GM13977 (cell line): ENCODE data around the gene CUEDC2.

ENCODE experiments used
- DNase-seq: peaks from one replicate; pipeline ENCODE4 v3.0.0; 2012; ENCODE audit warnings: low spot score
- in situ Hi-C: fragments of 300-500 bp; cut with MboI; formaldehyde crosslinking; loops from one replicate; pipeline ENCODE4 v1.12.0; 2022; ENCODE audit warnings: low sequenced_read_pairs, low pct_unique_long_range_greater_than_20kb, mixed read lengths, inconsistent platforms; ENCODE audit not compliant: unreplicated experiment
- TF ChIP-seq, protein P1 (sequence below): IDR thresholded peaks from 2 replicates; pipeline ENCODE4 v1.5.1; 2012; ENCODE audit warnings: mild to moderate bottlenecking, control low read depth; ENCODE audit not compliant: insufficient read depth; ENCODE audit errors: extremely low read depth, missing control alignments

The CUEDC2 gene

DNA sequence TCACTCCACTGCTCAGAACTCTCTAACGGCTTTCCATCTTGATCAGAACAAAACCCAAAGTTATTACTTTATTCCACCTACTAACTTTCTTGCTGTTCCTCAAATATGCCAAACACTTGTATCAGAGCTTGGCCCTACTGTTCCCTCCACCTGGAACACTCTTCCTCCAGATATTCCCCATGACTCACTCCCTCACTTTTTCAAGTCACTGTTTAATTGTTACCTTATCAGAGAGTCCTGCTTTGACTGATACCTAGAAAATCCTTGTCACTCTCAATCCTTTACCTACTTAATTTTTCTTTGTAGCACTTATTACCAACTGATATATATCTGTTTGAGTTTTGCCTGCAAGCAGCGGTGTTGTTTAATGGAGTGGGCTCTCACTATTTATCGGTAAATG lies 42.5 kb downstream of the CUEDC2 start:
- in situ Hi-C loops = no loop called here
- TF ChIP-seq, protein P1, sequence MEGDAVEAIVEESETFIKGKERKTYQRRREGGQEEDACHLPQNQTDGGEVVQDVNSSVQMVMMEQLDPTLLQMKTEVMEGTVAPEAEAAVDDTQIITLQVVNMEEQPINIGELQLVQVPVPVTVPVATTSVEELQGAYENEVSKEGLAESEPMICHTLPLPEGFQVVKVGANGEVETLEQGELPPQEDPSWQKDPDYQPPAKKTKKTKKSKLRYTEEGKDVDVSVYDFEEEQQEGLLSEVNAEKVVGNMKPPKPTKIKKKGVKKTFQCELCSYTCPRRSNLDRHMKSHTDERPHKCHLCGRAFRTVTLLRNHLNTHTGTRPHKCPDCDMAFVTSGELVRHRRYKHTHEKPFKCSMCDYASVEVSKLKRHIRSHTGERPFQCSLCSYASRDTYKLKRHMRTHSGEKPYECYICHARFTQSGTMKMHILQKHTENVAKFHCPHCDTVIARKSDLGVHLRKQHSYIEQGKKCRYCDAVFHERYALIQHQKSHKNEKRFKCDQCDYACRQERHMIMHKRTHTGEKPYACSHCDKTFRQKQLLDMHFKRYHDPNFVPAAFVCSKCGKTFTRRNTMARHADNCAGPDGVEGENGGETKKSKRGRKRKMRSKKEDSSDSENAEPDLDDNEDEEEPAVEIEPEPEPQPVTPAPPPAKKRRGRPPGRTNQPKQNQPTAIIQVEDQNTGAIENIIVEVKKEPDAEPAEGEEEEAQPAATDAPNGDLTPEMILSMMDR = no peak
- no peak for DNase-seq

DNA sequence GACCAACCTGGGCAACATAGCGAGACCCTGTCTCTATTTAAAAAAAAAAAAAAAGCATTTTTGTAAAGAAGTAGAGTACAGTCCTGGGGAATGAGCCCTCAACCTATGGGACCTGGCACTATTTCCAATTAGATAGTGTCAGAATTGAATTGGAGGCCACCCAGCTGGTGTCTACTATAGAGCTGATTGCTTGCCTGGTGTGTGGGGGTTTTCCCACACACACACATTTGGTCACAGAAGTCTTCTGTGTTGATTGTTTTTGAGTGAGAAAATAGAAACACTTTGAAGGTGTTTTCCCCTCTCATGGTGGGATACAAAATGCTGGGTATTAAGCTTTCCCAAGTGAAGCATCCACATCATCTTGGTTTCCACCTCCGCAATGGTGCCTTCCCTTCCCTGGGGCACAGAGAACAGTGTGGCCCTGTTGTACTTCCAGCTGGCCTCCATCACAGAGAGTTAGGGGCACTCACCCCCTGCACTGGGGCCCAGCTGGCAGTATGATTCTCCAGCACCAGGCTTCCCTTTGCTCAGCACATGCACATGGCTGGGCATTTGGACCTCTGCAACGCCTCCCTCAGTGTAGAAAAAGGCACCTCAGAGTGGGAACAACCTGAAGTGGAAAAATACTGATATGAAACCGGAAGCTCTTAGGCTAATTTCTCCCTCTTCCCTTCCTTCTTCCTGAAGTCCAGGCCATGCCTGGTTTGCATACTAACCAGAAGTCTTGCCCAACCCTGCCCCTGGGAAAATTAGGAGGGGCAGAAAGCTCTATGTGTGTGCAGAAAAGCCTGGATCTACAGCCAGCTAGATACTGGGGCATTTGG lies 47.6 kb downstream of the CUEDC2 start:
- in situ Hi-C loops = no loop called here
- TF ChIP-seq, protein P1 = no peak
- DNase-seq = no peak

DNA sequence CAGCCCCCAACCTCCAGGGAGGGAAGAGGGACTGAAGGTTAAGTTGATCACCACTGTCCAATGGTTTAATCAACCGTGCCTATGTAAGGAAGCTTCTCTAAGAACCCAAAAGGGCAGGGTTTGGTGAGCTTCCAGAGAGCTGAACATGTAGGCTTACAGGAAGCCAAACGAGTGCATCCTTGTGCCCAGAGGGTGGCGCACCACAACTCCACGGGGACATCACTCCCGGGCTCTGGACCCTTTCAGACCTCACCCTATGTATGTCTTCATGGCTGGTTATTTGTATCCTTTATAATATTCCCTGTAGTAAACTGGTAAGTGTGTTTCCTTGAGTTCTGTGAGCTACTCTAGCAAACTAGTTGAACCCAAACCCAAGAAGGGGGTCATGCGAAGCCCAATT lies 48.3 kb downstream of the CUEDC2 start:
- DNase-seq = no peak
- in situ Hi-C loops = no loop called here
- TF ChIP-seq, protein P1 = peak; percentile 30

DNA sequence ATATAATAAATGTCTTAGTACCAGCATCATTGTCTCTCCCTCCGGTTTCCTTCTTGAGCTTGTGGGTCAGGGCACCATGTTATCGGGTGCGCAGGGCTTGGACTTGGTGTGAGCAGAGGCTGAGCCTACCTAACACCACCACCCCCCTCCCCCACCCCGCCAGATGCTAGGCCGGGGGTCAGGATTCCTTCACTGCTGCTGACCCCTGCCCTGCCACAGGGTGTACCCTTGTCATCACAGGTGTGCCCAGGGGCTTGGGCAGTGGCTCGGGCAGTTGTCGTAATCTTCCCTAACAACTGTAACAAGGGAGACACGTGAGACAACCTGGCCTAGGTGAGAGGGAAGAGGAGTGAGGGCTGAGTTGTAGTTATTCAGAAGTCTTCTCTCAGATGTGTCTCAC lies 49.5 kb downstream of the CUEDC2 start:
- in situ Hi-C loops = no loop called here
- TF ChIP-seq, protein P1 = no peak
- DNase-seq = no peak

DNA sequence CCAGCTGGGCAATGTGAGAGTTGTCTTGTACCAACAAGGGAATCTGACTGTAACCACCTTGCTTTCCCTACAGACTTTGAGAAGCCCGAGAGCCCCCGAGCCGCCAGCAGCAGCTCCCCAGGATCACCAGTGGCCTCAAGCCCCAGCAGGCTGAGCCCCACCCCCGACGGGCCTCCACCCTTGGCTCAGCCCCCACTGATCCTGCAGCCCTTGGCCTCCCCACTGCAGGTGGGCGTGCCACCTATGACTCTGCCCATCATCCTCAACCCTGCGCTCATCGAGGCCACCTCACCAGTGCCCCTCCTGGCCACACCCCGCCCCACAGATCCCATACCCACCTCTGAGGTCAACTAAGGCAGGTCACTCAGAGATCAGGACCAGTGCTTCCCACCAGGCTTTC lies 50.4 kb downstream of the CUEDC2 start:
- in situ Hi-C loops = no loop called here
- TF ChIP-seq, protein P1 = no peak
- DNase-seq = no peak

DNA sequence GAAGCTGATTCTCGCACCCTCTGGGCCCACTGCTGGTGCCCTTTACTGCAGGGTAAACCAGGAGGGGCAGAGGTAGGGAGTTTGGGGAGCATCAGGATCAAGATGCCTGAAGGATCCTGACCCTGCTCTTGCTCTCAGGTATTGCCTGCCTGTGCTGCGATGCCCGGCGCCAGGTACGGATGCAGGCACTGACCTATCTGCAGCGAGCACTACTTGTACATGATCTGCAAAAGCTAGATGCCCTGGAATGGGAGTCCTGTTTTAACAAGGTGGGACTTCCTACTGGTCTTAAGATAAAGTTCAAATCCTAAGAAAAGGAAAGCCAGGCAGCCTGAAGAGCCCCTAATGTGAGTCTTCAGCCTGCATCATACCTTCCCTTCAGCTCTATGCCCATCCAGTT lies 53.0 kb downstream of the CUEDC2 start:
- DNase-seq = no peak
- TF ChIP-seq, protein P1 = no peak
- in situ Hi-C loops = no loop called here

DNA sequence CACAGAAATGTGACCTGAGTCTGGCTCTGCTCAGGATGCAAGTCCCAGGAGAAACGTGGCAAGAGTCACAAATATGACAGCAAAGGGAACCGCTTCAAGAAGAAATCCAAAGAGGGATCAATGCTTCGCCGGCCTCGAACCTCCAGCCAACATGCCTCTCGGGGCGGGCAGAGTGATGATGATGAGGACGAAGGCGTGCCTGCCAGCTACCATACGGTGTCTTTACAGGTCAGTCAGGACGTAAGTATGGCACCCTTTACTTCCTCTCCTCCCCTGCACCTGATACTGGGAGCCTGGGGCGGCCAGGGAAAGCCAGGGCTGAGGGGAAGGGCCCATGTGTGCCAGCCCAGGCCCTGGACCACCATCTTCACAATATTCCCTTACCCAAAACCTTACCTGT lies 55.5 kb downstream of the CUEDC2 start:
- TF ChIP-seq, protein P1 = no peak
- in situ Hi-C loops = no loop called here
- no peak for DNase-seq
